IPS-15b (cell line): ENCODE measurements around the gene HHIPL1.

ENCODE experiments used
- H3K27me3 ChIP-seq: one replicate; pipeline ENCODE4 v1.6.1; 2013; ENCODE audit warnings: low read length; ENCODE audit not compliant: control insufficient read depth, insufficient read depth
- H3K36me3 ChIP-seq: one replicate; pipeline ENCODE4 v1.6.1; 2013; ENCODE audit warnings: low read length; ENCODE audit not compliant: control insufficient read depth, insufficient read depth
- H3K4me1 ChIP-seq: one replicate; pipeline ENCODE4 v1.6.1; 2013; ENCODE audit warnings: mild to moderate bottlenecking, low read length; ENCODE audit not compliant: control insufficient read depth, insufficient read depth
- H3K4me3 ChIP-seq: one replicate; pipeline ENCODE4 v1.5.1; 2013; ENCODE audit warnings: low read depth, low read length
- H3K9ac ChIP-seq: one replicate; pipeline ENCODE4 v1.6.1; 2013; ENCODE audit warnings: low read depth, mild to moderate bottlenecking, low read length
- H3K9me3 ChIP-seq: one replicate; pipeline ENCODE4 v1.6.1; 2013; ENCODE audit warnings: mild to moderate bottlenecking, low read length; ENCODE audit not compliant: control insufficient read depth, insufficient read depth

The HHIPL1 gene

DNA sequence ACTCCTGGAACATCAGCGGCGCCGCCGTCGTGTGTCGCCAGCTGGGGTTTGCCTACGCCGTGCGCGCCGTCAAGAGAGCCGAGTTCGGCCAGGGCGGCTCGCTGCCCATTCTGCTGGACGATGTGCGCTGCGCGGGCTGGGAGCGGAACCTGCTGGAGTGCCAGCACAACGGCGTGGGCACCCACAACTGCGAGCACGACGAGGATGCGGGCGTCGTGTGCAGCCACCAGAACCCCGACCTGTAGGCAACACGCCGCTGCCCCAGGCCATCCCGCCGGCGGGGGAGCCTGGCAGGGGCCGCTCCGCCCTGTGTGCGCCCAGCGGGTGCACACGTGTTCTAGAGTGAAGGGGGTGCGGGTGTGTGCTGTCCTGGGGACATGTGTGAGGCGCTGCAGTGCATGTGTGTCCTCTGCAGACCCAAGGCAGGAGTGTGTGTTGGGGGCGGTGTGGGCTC, 30.5 kb downstream of the HHIPL1 start:
- Histone ChIP-seq H3K4me1 (peaks cover 19% of the 10 kb centered on the region), H3K27me3 (no peaks in the 10 kb centered on the region), H3K4me3 (no peak overlapping the region), H3K9ac (no peak overlapping the region), H3K9me3 (no peaks in the 10 kb centered on the region), H3K36me3 (no peaks in the 10 kb centered on the region)

DNA sequence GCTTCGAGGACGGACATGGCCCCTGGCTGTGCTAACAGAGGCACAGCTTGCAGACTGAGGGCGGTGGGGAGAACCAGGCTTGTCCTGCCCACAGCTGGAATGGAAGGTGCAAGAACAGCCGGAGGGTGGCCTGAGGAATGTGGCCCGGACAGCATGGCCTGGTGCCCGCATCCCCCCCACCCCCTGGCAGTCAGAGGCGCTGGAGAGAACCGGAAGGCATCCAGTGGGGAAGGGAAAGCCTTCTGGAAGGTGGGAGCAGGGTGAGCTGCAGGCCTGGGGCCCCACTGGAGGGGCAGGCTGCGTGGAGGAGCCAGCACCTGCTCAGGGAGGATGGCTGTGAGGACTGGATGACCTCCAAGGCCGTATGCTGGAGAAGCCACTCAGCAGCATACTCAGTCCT, 31.0 kb downstream of the HHIPL1 start:
- Histone ChIP-seq H3K4me1 (peaks cover 15% of the 10 kb centered on the region), H3K4me3 (no peak overlapping the region), H3K9ac (no peak overlapping the region), H3K36me3 (no peaks in the 10 kb centered on the region), H3K9me3 (no peaks in the 10 kb centered on the region), H3K27me3 (no peaks in the 10 kb centered on the region)

GRCh38 chr14:99676657-99677056, 31.7 kb downstream of the HHIPL1 start:
- Histone ChIP-seq H3K9me3 (no peaks in the 10 kb centered on the region), H3K4me1 (peaks cover 9% of the 10 kb centered on the region), H3K9ac (no peak overlapping the region), H3K27me3 (no peaks in the 10 kb centered on the region), H3K4me3 (no peak overlapping the region), H3K36me3 (no peaks in the 10 kb centered on the region)

GRCh38 chr14:99677231-99678140, 32.6 kb downstream of the HHIPL1 start:
- Histone ChIP-seq H3K36me3 (no peaks in the 10 kb centered on the region), H3K4me3 (no peak overlapping the region), H3K4me1 (peaks cover 2% of the 10 kb centered on the region)

DNA sequence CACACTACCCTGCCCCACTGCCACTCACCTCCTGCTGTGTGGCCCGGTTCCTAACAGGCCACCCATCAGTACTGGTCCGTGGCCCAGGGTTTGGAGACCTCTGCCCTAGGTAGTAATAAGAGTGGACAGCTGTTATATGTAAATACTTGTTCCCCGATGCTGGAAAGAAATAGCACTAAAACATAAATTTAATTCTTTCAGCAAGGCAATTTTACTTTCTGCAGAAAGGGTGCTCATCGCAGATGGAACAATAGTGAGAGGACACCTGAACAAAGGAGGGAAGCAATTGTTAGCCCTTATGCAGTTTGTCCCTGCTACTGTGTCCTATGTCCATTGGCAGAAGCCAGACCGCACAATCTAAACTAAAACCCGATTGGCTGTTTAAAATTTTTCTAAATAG, 33.3 kb downstream of the HHIPL1 start:
- Histone ChIP-seq H3K9me3 (no peaks in the 10 kb centered on the region), H3K9ac (no peak overlapping the region), H3K4me1 (no peaks in the 10 kb centered on the region), H3K4me3 (no peak overlapping the region), H3K27me3 (peaks cover 2% of the 10 kb centered on the region), H3K36me3 (no peaks in the 10 kb centered on the region)

More at GRCh38 chr14:99677231-99678140, 32.6 kb downstream of the HHIPL1 start:
- Histone ChIP-seq H3K9ac (no peak overlapping the region), H3K9me3 (no peaks in the 10 kb centered on the region), H3K27me3 (no peaks in the 10 kb centered on the region)

DNA sequence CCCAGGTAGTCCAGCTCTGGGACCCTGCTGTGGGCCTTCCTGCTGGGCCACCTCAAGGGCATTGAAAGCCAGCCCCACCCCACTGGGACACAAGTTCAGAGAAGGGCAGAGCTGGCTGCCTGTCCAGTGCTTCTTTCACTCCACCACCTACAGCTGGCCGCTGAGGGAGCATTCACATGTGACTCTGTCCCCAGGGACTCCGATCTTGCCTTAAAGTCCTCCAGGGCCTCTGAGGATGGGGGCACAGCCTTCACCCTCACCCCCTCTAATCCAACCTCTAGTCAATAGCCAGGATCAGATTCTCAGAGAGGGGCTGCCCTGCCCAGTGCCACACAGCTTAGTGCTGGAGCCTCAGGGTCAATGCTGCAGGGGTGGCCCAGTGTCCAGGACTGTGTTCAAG, 34.2 kb downstream of the HHIPL1 start:
- Histone ChIP-seq H3K4me3 (no peak overlapping the region), H3K9ac (no peak overlapping the region), H3K9me3 (no peaks in the 10 kb centered on the region), H3K27me3 (peaks cover 2% of the 10 kb centered on the region), H3K36me3 (no peaks in the 10 kb centered on the region), H3K4me1 (no peaks in the 10 kb centered on the region)

DNA sequence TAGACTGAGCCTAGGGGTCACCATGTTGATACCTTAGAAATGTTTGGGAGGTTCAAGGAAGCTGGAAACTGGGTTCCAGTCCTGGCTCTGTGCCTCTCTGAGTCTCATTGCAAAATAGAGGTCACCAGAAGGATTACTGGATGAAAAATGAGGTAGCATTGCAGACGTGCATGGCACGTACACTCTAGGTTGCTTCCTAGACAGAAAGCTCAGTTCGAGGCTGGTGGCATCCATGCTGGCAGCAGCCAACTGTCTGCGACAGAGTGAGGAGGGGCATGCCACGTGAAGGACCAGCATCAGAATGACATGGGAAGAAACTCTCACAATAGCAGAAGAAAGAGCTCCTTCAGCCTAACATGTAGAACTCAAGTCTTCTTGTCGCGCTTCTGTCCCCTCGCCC, 34.6 kb downstream of the HHIPL1 start:
- Histone ChIP-seq H3K4me3 (no peak overlapping the region), H3K4me1 (no peaks in the 10 kb centered on the region), H3K27me3 (peaks cover 2% of the 10 kb centered on the region), H3K9me3 (no peaks in the 10 kb centered on the region), H3K36me3 (no peaks in the 10 kb centered on the region), H3K9ac (no peak overlapping the region)

DNA sequence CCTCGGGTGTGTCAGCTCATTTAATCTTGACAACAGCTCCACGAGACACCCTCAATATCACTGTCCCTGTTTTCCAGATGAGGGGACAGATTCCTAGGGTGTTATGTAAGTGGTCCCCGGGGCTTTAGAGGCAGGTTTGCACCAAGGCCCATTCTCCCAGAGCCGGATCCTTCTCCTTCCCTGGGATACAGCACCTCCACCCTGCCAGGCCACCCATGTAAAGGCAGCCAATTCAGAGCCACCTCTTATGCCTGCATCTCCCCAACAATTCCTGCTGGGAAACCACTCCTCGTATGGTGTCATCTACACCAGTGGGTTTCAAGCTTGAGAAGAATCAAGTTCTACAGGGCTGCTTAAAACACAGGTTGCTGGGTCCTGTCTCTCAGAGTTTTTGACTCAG, 35.1 kb downstream of the HHIPL1 start:
- no peaks in the 10 kb centered on the region for H3K4me1 ChIP-seq
- H3K27me3 ChIP-seq: peaks cover 2% of the 10 kb centered on the region
- no peaks in the 10 kb centered on the region for H3K9me3 ChIP-seq
- no peak overlapping the region for H3K4me3 ChIP-seq
- no peak overlapping the region for H3K9ac ChIP-seq
- H3K36me3 ChIP-seq: no peaks in the 10 kb centered on the region

- H3K9ac ChIP-seq: no peak overlapping the region
- H3K27me3 ChIP-seq: peaks cover 2% of the 10 kb centered on the region
- H3K4me1 ChIP-seq: peaks cover 4% of the 10 kb centered on the region
- H3K9me3 ChIP-seq: no peaks in the 10 kb centered on the region
- no peak overlapping the region for H3K4me3 ChIP-seq
- H3K36me3 ChIP-seq: no peaks in the 10 kb centered on the region
These were observed 36.3 kb downstream of the HHIPL1 start for GRCh38 chr14:99681101-99681831.

DNA sequence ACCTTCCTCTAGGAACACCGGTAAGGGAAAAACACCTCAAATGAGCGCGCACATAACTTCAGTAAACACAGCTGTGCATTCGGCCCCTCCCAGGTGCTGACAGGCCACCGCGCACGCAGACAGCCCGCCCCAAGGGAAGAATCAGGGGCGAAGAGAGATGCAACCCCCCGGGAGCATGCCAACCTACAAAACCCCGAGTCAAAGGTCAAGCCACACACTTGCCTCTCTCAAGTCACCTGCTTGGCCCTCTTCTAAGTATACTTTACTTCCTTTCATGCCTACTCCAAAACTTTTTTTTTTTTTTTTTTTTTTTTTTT, 36.9 kb downstream of the HHIPL1 start:
- H3K36me3 ChIP-seq: no peaks in the 10 kb centered on the region
- H3K4me1 ChIP-seq: peaks cover 4% of the 10 kb centered on the region
- no peak overlapping the region for H3K9ac ChIP-seq
- peaks cover 2% of the 10 kb centered on the region for H3K27me3 ChIP-seq
- no peaks in the 10 kb centered on the region for H3K9me3 ChIP-seq
- no peak overlapping the region for H3K4me3 ChIP-seq

DNA sequence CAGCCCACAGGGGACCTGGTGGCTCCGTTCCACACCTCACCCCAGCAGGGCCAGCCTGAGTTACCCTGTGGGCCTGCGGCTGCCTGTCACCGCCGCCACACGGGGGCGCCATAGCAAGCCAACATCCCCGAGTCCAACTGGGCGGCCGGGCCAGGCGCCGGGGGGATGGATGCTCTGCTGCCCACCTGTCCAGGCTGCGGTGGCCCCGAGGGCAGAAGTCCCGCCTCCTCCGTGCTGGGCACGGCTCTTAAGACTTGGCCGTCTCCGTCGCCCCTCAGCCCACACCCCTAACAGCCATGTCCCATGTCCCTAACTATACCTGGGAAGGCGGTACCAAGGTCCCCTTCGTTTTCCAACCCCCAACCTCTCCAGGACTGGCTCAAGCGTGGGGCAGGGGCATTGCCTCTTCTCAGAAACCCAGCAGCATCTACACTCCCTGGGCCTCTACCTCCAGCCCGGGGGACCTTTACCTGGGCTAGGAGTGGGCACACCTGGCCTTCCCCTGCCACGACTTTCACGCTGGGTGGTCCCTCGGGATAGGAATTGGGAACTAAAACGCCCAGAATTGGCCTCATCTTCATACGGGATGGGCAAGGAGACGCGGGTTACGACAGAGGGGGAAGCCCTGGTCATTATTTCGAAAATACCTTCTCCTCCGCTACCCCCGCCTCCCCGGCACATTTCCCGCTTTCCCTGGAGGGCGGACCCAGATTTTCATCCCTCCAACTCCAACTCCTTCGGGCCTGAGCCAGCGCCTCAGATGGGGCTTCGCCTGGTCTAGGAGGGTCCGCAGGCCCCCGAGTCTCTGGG, 38.1 kb downstream of the HHIPL1 start:
- H3K9me3 ChIP-seq: no peaks in the 10 kb centered on the region
- H3K27me3 ChIP-seq: peaks cover 2% of the 10 kb centered on the region
- peak overlapping the region; percentile 79 for H3K4me3 ChIP-seq
- H3K4me1 ChIP-seq: peaks cover 6% of the 10 kb centered on the region
- peak overlapping the region; percentile 54 for H3K9ac ChIP-seq
- no peaks in the 10 kb centered on the region for H3K36me3 ChIP-seq
